Esophagus mucosa (tissue), 1 donor: Measurements from ENCODE around the gene EHD1. TPM values are rescaled to one million over a fixed set of nuclear protein-coding genes. Genes with fewer than 3 reads are reported as not detected.
"Not testable (repeated sequence)": the region's sequence is repeated elsewhere in the genome, so short reads cannot be mapped to it uniquely, and the experiment has no call there.

Source experiments
- ATAC-seq: fragments of 200-7000 bp; cut with Tn5 transposase; one replicate; pipeline ENCODE4 v1.9.1; 2020
- total RNA-seq: library from RNA; stranded (reverse); gene quantifications from one replicate; pipeline ENCODE4 v1.2.4, GENCODE V29; 2023
- donor health status: DM: yes; HTN: yes; CAD: no.

EHD1 gene
- total RNA-seq, 1 donor from 2014 or later, result 25.6 TPM

- ATAC-seq, result no peak
Observed at GRCh38 chr11:64823568-64824119, 54.8 kb downstream of the EHD1 start.

- no peak for ATAC-seq
Observed at GRCh38 chr11:64817476-64817875, 60.9 kb downstream of the EHD1 start.

- not testable (repeated sequence) for ATAC-seq
Observed at GRCh38 chr11:64815433-64815832, 63.0 kb downstream of the EHD1 start.

GRCh38 chr11:64814712-64815187 is 63.7 kb downstream of the EHD1 start:
- no peak for ATAC-seq

GRCh38 chr11:64813826-64814225 is 64.6 kb downstream of the EHD1 start:
- no peak for ATAC-seq

- ATAC-seq, result no peak
Observed at GRCh38 chr11:64810891-64811272, 67.5 kb downstream of the EHD1 start.

- peak; percentile 94 for ATAC-seq
Observed at GRCh38 chr11:64810271-64810890, 68.0 kb downstream of the EHD1 start, which contains the start of gene MEN1. Gene MEN1 (minus strand): TSS chr11:64810551. CDS start chr11:64810109, 442 bp downstream.

- ATAC-seq, result peak; percentile 63
Observed at GRCh38 chr11:64809781-64810241, 68.6 kb downstream of the EHD1 start.

- no peak for ATAC-seq
Observed at GRCh38 chr11:64805481-64805880, 72.9 kb downstream of the EHD1 start.

GRCh38 chr11:64804346-64805210 is 73.8 kb downstream of the EHD1 start:
- no peak for ATAC-seq

GRCh38 chr11:64803846-64804345 is 74.5 kb downstream of the EHD1 start:
- peak; percentile 2 for ATAC-seq

- peak; percentile 81 for ATAC-seq
Observed at GRCh38 chr11:64803158-64803845, 75.1 kb downstream of the EHD1 start, which contains the start of gene MAP4K2. Gene MAP4K2 (minus strand): TSS chr11:64803214. CDS start chr11:64803149, 65 bp downstream.

- peak; percentile 6 for ATAC-seq
Observed at GRCh38 chr11:64802370-64803157, 75.9 kb downstream of the EHD1 start.

Other genes starting within 250 kb of the EHD1 start
- 0.12 TPM for gene NRXN2, start 155.4 kb downstream of the EHD1 start, total RNA-seq
- gene RASGRP2, start 134.5 kb downstream of the EHD1 start, total RNA-seq, result 1.1 TPM
- gene PYGM, start 118.6 kb downstream of the EHD1 start, total RNA-seq, result 0.44 TPM
- gene SF1, start 100.1 kb downstream of the EHD1 start, total RNA-seq, result 129 TPM
- gene MAP4K2, start 75.4 kb downstream of the EHD1 start, total RNA-seq, result 5.4 TPM
- 15.6 TPM for gene MEN1, start 68.1 kb downstream of the EHD1 start, total RNA-seq
- 20.5 TPM for gene CDC42BPG, start 34.0 kb downstream of the EHD1 start, total RNA-seq
- 10.7 TPM for gene ATG2A, start 38.6 kb upstream of the EHD1 start, total RNA-seq
- 7.0 TPM for gene PPP2R5B, start 46.1 kb upstream of the EHD1 start, total RNA-seq
- not detected for gene GPHA2, start 57.3 kb upstream of the EHD1 start, total RNA-seq
- not detected for gene MAJIN, start 93.5 kb upstream of the EHD1 start, total RNA-seq
- not detected for gene BATF2, start 118.3 kb upstream of the EHD1 start, total RNA-seq
- gene ARL2, start 135.5 kb upstream of the EHD1 start, total RNA-seq, result 43.9 TPM
- gene SNX15, start 148.8 kb upstream of the EHD1 start, total RNA-seq, result 12.2 TPM
- 11.3 TPM for gene SAC3D1, start 162.6 kb upstream of the EHD1 start, total RNA-seq
- 2.7 TPM for gene NAALADL1, start 179.9 kb upstream of the EHD1 start, total RNA-seq
- 14.1 TPM for gene CDCA5, start 205.4 kb upstream of the EHD1 start, total RNA-seq
- 25.7 TPM for gene ZFPL1, start 205.6 kb upstream of the EHD1 start, total RNA-seq
- gene VPS51, start 217.6 kb upstream of the EHD1 start, total RNA-seq, result 76.4 TPM
- 53.2 TPM for gene TM7SF2, start 233.3 kb upstream of the EHD1 start, total RNA-seq
- gene ZNHIT2, start 239.1 kb upstream of the EHD1 start, total RNA-seq, result 9.4 TPM
- gene FAU, start 243.5 kb upstream of the EHD1 start, total RNA-seq, result 758 TPM
- gene MRPL49, start 243.7 kb upstream of the EHD1 start, total RNA-seq, result 63.9 TPM